Lower lobe of right lung (tissue), 2 donors: ENCODE measurements around the gene ARID1B. TPM values are rescaled to one million over a fixed set of nuclear protein-coding genes. Genes with fewer than 3 reads are reported as not detected.

Experiments used
- ATAC-seq, 2 donors: fragments of 200-7000 bp; cut with Tn5 transposase; one replicate each; pipeline ENCODE4 v1.9.1; 2020 to 2022; ENCODE audit warnings: mild to moderate bottlenecking in 2 of 2, moderate library complexity in 2 of 2
- DNase-seq: peaks from one replicate; pipeline ENCODE4 v3.0.0-alpha.2; 2020
- H3K27ac ChIP-seq: fragments of 200-600 bp; one replicate; pipeline ENCODE4 v1.8.0; 2022
- H3K27me3 ChIP-seq: fragments of 200-600 bp; one replicate; pipeline ENCODE4 v1.8.0; 2022; ENCODE audit warnings: low read depth
- H3K36me3 ChIP-seq: fragments of 200-600 bp; one replicate; pipeline ENCODE4 v1.8.0; 2022; ENCODE audit warnings: mild to moderate bottlenecking
- H3K4me1 ChIP-seq: fragments of 200-600 bp; one replicate; pipeline ENCODE4 v1.8.0; 2022
- H3K4me3 ChIP-seq: fragments of 200-600 bp; one replicate; pipeline ENCODE4 v1.8.0; 2022; ENCODE audit warnings: mild to moderate bottlenecking
- H3K9me3 ChIP-seq: fragments of 200-600 bp; one replicate; pipeline ENCODE4 v1.8.0; 2022
- intact Hi-C: fragments of 100-400 bp; cut with DNase I; formaldehyde crosslinking; loops from one replicate; pipeline ENCODE4 v1.11.0; 2022
- total RNA-seq: library from RNA; stranded (reverse); fragmentation: NEBNext Ultra II Directional; extraction: Animal tissue kit (Norgen Biotek cat#: 25700); gene quantifications from one replicate; pipeline ENCODE4 v1.2.1, GENCODE V29; 2021
- TF ChIP-seq, protein P1 (sequence below): fragments of 200-600 bp; IDR thresholded peaks from one replicate; pipeline ENCODE4 v1.8.0; 2022; ENCODE audit warnings: antibody characterized with exemption, mild to moderate bottlenecking
- donor health status: DM: no; HTN: yes; CAD: no; lungs with severe emphysema.

Gene ARID1B
- total RNA-seq, 1 donor from 2014 or later, result 95.5 TPM

DNA sequence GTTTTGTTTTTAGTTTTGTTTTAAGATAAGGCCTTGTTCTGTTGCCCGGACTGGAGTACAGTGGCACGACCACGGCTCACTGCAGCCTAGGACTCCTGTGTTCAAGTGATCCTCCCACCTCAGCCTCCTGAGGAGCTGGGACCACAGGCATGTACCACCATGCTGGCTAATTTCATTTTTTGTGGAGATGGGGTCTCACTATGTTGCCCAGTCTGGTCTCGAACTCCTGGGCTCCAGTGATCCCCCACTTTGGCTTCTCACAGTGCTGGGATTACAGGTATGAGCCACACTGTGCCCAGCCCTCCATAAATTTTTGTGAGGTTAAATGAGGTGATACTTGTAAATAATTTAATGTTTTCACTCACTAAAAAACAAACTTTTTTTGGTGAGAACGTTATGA is 76.6 kb downstream of the ARID1B start:
- intact Hi-C loops, result no loop called here
- H3K36me3 ChIP-seq, result no peaks in the 10 kb centered on the region
- ATAC-seq, result no peak
- no peak for DNase-seq
- H3K4me1 ChIP-seq, result peaks cover 52% of the 10 kb centered on the region
- H3K27me3 ChIP-seq, result no peaks in the 10 kb centered on the region
- no peak overlapping the region for H3K4me3 ChIP-seq
- no peaks in the 10 kb centered on the region for H3K9me3 ChIP-seq
- no peak overlapping the region for H3K27ac ChIP-seq
- TF ChIP-seq, protein P1, sequence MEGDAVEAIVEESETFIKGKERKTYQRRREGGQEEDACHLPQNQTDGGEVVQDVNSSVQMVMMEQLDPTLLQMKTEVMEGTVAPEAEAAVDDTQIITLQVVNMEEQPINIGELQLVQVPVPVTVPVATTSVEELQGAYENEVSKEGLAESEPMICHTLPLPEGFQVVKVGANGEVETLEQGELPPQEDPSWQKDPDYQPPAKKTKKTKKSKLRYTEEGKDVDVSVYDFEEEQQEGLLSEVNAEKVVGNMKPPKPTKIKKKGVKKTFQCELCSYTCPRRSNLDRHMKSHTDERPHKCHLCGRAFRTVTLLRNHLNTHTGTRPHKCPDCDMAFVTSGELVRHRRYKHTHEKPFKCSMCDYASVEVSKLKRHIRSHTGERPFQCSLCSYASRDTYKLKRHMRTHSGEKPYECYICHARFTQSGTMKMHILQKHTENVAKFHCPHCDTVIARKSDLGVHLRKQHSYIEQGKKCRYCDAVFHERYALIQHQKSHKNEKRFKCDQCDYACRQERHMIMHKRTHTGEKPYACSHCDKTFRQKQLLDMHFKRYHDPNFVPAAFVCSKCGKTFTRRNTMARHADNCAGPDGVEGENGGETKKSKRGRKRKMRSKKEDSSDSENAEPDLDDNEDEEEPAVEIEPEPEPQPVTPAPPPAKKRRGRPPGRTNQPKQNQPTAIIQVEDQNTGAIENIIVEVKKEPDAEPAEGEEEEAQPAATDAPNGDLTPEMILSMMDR, result no peak

DNA sequence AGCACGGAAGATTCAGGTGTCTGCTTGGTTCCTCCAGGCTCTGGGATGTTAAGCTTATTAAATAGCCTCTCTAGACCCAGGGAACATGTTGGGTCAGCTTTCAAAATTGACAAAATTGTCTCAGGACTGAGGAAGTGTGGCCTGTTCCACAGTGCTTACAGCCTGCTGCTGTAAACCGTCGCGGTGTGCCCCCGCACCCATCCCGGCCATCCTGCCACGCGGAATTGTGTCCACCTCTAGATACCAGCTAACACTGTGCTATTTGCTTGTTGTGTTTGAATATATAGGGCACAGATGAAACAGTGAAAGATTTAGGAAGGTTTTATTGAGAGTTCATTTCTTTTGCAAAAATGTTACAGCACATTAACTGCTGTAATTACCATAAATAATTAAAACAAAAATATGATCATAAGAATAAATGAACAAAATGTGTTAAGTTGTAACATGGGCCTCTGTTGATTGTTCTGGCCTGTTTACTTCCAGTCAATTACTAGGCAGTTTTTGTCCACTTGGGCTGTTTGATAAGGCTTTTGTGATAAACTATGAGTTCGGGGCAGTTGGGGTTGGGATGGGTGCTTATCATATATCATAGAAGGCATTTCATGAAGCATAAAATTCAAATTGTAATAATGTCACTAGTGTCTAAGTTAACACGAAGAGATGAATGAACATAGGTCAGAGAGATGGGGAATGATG is 77.4 kb downstream of the ARID1B start:
- ATAC-seq (no peak), DNase-seq (no peak)
- Histone ChIP-seq H3K27me3 (no peaks in the 10 kb centered on the region), H3K9me3 (no peaks in the 10 kb centered on the region), H3K4me1 (peaks cover 53% of the 10 kb centered on the region), H3K4me3 (no peak overlapping the region), H3K27ac (no peak overlapping the region), H3K36me3 (no peaks in the 10 kb centered on the region)
- intact Hi-C loops, result no loop called here
- TF ChIP-seq, protein P1, result no peak

DNA sequence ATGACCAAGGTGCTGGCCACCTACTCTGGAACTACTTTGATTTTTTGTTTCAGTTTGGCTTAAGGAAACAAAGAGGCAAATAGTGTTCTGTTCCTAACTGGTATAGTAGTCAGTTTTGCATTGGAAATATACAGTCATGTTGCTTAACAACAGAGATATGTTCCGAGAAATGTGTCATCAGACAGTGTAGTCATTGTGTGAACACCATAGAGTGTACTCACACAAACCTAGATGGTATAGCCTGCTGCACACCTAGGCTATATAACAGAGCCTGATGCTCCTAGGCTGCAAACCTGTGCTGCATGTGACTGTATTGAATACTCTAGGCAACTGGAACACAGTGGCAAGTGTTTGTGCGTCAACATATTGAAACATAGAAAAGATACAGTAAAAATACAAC is 80.4 kb downstream of the ARID1B start:
- TF ChIP-seq, protein P1, result no peak
- Histone ChIP-seq H3K4me1 (peaks cover 33% of the 10 kb centered on the region), H3K36me3 (no peaks in the 10 kb centered on the region), H3K27ac (no peak overlapping the region), H3K9me3 (no peaks in the 10 kb centered on the region), H3K27me3 (no peaks in the 10 kb centered on the region), H3K4me3 (no peak overlapping the region)
- intact Hi-C loops, result no loop called here
- ATAC-seq (no peak), DNase-seq (no peak)

DNA sequence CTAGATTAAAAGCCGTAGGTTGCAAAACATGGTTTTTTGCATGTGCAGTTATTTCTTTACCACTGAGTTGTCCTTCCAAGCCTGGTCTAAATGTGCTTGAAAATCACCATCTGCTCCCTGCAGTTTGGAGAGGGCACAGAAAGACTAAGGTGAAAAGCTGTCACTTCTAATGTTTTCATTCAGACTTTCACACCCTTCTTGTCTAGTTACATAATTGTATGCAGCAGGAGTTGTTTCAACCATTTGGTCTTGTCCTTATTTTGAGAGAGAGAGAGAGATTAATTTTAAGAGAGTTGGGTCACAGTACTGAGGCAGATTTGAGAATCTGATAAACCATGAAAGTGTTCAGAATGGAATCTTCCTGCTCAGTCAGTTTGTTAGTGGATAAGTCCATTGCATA is 82.5 kb downstream of the ARID1B start:
- Histone ChIP-seq H3K4me1 (peaks cover 38% of the 10 kb centered on the region), H3K4me3 (no peak overlapping the region), H3K27me3 (no peaks in the 10 kb centered on the region), H3K27ac (no peak overlapping the region), H3K36me3 (no peaks in the 10 kb centered on the region), H3K9me3 (no peaks in the 10 kb centered on the region)
- DNase-seq, result no peak
- no peak for ATAC-seq
- intact Hi-C loops, result no loop called here
- TF ChIP-seq, protein P1, result no peak

DNA sequence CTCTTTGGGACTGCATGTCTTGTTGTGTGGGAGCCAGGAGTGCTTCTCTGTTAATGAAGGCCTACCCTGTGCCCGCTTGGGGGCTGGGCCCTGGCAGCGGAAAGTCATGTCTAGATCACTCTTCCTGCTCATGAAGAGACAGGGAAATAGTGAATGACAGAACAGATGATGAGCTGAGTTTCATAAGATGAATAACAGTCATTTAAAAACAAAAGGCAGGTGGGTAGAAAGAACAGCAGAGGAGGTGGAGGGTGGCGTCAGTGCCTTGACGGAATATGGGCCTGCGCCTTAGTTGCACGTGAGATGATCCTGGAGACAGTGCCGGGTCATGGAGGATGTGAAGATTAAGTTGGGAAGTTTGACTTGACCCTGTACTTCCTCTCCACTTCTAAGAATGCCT is 85.5 kb downstream of the ARID1B start:
- Histone ChIP-seq H3K36me3 (no peaks in the 10 kb centered on the region), H3K9me3 (no peaks in the 10 kb centered on the region), H3K4me1 (peaks cover 56% of the 10 kb centered on the region), H3K27ac (no peak overlapping the region), H3K27me3 (no peaks in the 10 kb centered on the region), H3K4me3 (no peak overlapping the region)
- ATAC-seq (no peak), DNase-seq (no peak)
- intact Hi-C loops, result no loop called here
- TF ChIP-seq, protein P1, result no peak
